SK-N-SH (cell line): ENCODE measurements around the gene LMBR1L. TPM values are rescaled to one million over a fixed set of nuclear protein-coding genes. Genes with fewer than 3 reads are reported as not detected.

ENCODE experiments used
- CTCF ChIA-PET: fragments of 300-600, 350-600 bp; formaldehyde crosslinking; extraction: SDS; loops from one replicate; lab custom pipeline; 2021; lab: Yijun Ruan, JAX
- POLR2A ChIA-PET: fragments of 350-600 bp; sonication (Branson Sonifier 250); formaldehyde crosslinking; extraction: SDS; loops from one replicate; lab custom pipeline; 2020; ENCODE audit warnings: antibody characterized with exemption, inconsistent platforms; lab: Yijun Ruan, JAX
- DNase-seq: peaks from one replicate; pipeline ENCODE4 v3.0.0; 2012
- H2AFZ ChIP-seq: fragments of 200-600 bp; sonication (generic); 2 replicates; pipeline ENCODE4 v1.8.1; 2016; ENCODE audit warnings: antibody characterized with exemption, mild to moderate bottlenecking, low read depth
- H3F3A ChIP-seq: fragments of 200-600 bp; sonication (generic); replicated peaks from 2 replicates; pipeline ENCODE3; 2016; ENCODE audit warnings: antibody characterized with exemption, mild to moderate bottlenecking; ENCODE audit not compliant: insufficient read depth
- H3K27ac ChIP-seq, 2 experiments: fragments of 200-500 bp in 1 of 2; fragments of 200-600 bp in 1 of 2; sonication (Bioruptor generic) in 1 of 2; sonication (generic), shearing (Covaris generic) in 1 of 2; 2 replicates each; pipeline versions ENCODE4 v1.5.1 to v1.6.1; 2014 to 2016; ENCODE audit warnings: low read depth in 2 of 2, inconsistent platforms in 1 of 2, low read length in 1 of 2, mild to moderate bottlenecking in 1 of 2, mixed read lengths in 1 of 2
- H3K27me3 ChIP-seq: fragments of 200-600 bp; sonication (generic), shearing (Covaris generic); 2 replicates; pipeline ENCODE4 v1.6.1; 2016; ENCODE audit warnings: mixed run types; ENCODE audit not compliant: insufficient read depth
- H3K36me3 ChIP-seq, 2 experiments: fragments of 200-500 bp in 1 of 2; fragments of 200-600 bp in 1 of 2; sonication (Bioruptor generic) in 1 of 2; sonication (generic) in 1 of 2; replicated peaks in 1 of 2; 2 replicates each; pipeline versions ENCODE3 to v1.5.1; 2014 to 2016; ENCODE audit warnings: low read length in 1 of 2, mild to moderate bottlenecking in 1 of 2; ENCODE audit not compliant: insufficient read depth in 2 of 2, control insufficient read depth in 1 of 2
- H3K4me1 ChIP-seq, 2 experiments: fragments of 200-500 bp in 1 of 2; fragments of 200-600 bp in 1 of 2; sonication (Bioruptor generic) in 1 of 2; sonication (generic), shearing (Covaris generic) in 1 of 2; 2 replicates each; pipeline versions ENCODE4 v1.5.1 to v1.6.1; 2014 to 2016; ENCODE audit warnings: low read depth in 1 of 2, low read length in 1 of 2, mixed run types in 1 of 2; ENCODE audit not compliant: insufficient read depth in 2 of 2, control insufficient read depth in 1 of 2
- H3K4me2 ChIP-seq: fragments of 200-600 bp; sonication (generic), shearing (Covaris generic); 2 replicates; pipeline ENCODE4 v1.6.1; 2017; ENCODE audit warnings: mixed run types
- H3K4me3 ChIP-seq, 2 experiments: fragments of 200-500 bp in 1 of 2; fragments of 200-600 bp in 1 of 2; sonication (Bioruptor generic) in 1 of 2; sonication (generic), shearing (Covaris generic) in 1 of 2; 2 replicates each; pipeline versions ENCODE4 v1.5.1 to v1.8.1; 2014 to 2016; ENCODE audit warnings: low read depth in 2 of 2, inconsistent platforms in 1 of 2, low read length in 1 of 2, mild to moderate bottlenecking in 1 of 2, mixed read lengths in 1 of 2, moderate library complexity in 1 of 2
- H3K79me2 ChIP-seq: fragments of 200-600 bp; sonication (generic); 2 replicates; pipeline ENCODE4 v1.8.1; 2017; ENCODE audit warnings: mild to moderate bottlenecking; ENCODE audit not compliant: insufficient read depth
- H3K9ac ChIP-seq: fragments of 200-600 bp; sonication (generic); 2 replicates; pipeline ENCODE4 v1.6.1; 2017; ENCODE audit warnings: mixed run types
- H3K9me2 ChIP-seq: fragments of 200-600 bp; sonication (generic); 2 replicates; pipeline ENCODE4 v1.6.1; 2017; ENCODE audit warnings: mixed run types
- H3K9me3 ChIP-seq: fragments of 200-600 bp; sonication (generic); 2 replicates; pipeline ENCODE4 v1.6.1; 2017; ENCODE audit warnings: mixed run types, mild to moderate bottlenecking, moderate library complexity
- H4K20me1 ChIP-seq: fragments of 200-600 bp; sonication (generic); 2 replicates; pipeline ENCODE4 v1.6.1; 2017; ENCODE audit warnings: mild to moderate bottlenecking, mixed run types; ENCODE audit not compliant: insufficient read depth
- ELF1 ChIP-seq: IDR thresholded peaks from 2 replicates; pipeline ENCODE4 v1.4.0; 2012
- EP300 ChIP-seq, 2 experiments: IDR thresholded peaks; 2 replicates each; pipeline versions ENCODE4 v1.4.0 to v1.6.1; 2012; ENCODE audit warnings: borderline replicate concordance in 1 of 2, low read depth in 1 of 2, low read length in 1 of 2
- FOSL2 ChIP-seq: IDR thresholded peaks from 2 replicates; pipeline ENCODE4 v1.4.0; 2012; ENCODE audit warnings: low read depth, mild to moderate bottlenecking, moderate library complexity, borderline replicate concordance
- FOXJ3 ChIP-seq: sonication (generic); formaldehyde crosslinking; IDR thresholded peaks from 2 replicates; pipeline ENCODE4 v1.5.1; 2020; ENCODE audit warnings: mild to moderate bottlenecking, missing genetic modification reagents
- GABPA ChIP-seq: IDR thresholded peaks from 2 replicates; pipeline ENCODE4 v1.4.0; 2012; ENCODE audit warnings: low read depth, mild to moderate bottlenecking
- JUND ChIP-seq: IDR thresholded peaks from 2 replicates; pipeline ENCODE4 v1.4.0; 2012
- MEF2A ChIP-seq: IDR thresholded peaks from 2 replicates; pipeline ENCODE4 v1.4.0; 2012; ENCODE audit warnings: low read depth, borderline replicate concordance
- MXI1 ChIP-seq: IDR thresholded peaks from 2 replicates; pipeline ENCODE4 v1.6.1; 2012; ENCODE audit warnings: mild to moderate bottlenecking, low read depth, low read length, improper control_type of control experiment
- NFIC ChIP-seq: IDR thresholded peaks from 2 replicates; pipeline ENCODE4 v1.4.0; 2012; ENCODE audit warnings: borderline replicate concordance
- NRF1 ChIP-seq: IDR thresholded peaks from 2 replicates; pipeline ENCODE4 v1.6.1; 2012; ENCODE audit warnings: low read depth, mild to moderate bottlenecking, low read length
- RCOR1 ChIP-seq: fragments of 150-350 bp; IDR thresholded peaks from 2 replicates; pipeline ENCODE4 v1.6.1; 2017; ENCODE audit warnings: antibody characterized with exemption, low read length
- RXRA ChIP-seq: IDR thresholded peaks from 2 replicates; pipeline ENCODE4 v1.4.0; 2012; ENCODE audit warnings: low read depth, mild to moderate bottlenecking, borderline replicate concordance
- SMC3 ChIP-seq: IDR thresholded peaks from 2 replicates; pipeline ENCODE4 v1.6.1; 2012; ENCODE audit warnings: low read depth, low read length, improper control_type of control experiment
- TCF12 ChIP-seq: IDR thresholded peaks from 2 replicates; pipeline ENCODE4 v1.4.0; 2012
- TEAD4 ChIP-seq: IDR thresholded peaks from 2 replicates; pipeline ENCODE4 v1.4.0; 2012; ENCODE audit warnings: mild to moderate bottlenecking, borderline replicate concordance; ENCODE audit not compliant: insufficient read depth
- USF2 ChIP-seq: fragments of 150-350 bp; IDR thresholded peaks from 2 replicates; pipeline ENCODE4 v1.6.1; 2017; ENCODE audit warnings: antibody characterized with exemption, low read length, low read depth, borderline replicate concordance
- YY1 ChIP-seq: IDR thresholded peaks from 2 replicates; pipeline ENCODE4 v1.4.0; 2012; ENCODE audit warnings: low read depth, mild to moderate bottlenecking
- WGBS: methylation state at CpG from one replicate; pipeline ENCODE4 v1.1.6; 2017; ENCODE audit warnings: low lambda C conversion rate; 5-methylcytosine and 5-hydroxymethylcytosine counted together
- polyA plus RNA-seq, 3 experiments: library from polyadenylated mRNA; depleted of rRNA; stranded (reverse); fragments of >200 nt; gene quantifications; 2 replicates each; pipeline ENCODE4 v1.2.3, GENCODE V29; 2012
- TF ChIP-seq, protein P1 (sequence below): fragments of 200-600 bp; sonication (generic); IDR thresholded peaks from 2 replicates; pipeline ENCODE4 v1.6.1; 2017; ENCODE audit warnings: antibody characterized with exemption, mild to moderate bottlenecking, moderate library complexity
- TF ChIP-seq, protein P2 (sequence below): IDR thresholded peaks from 2 replicates; pipeline ENCODE4 v1.4.0; 2012; ENCODE audit warnings: low read depth
- TF ChIP-seq, protein P3 (sequence below): IDR thresholded peaks from 2 replicates; pipeline ENCODE4; 2012
- TF ChIP-seq, protein P4 (sequence below): IDR thresholded peaks from 2 replicates; pipeline ENCODE4 v1.6.1; 2012; ENCODE audit warnings: mild to moderate bottlenecking, low read depth, low read length, moderate library complexity

The LMBR1L gene
- polyA plus RNA-seq, 1 of the 3 experiments (the other 2 are of a cell fraction) = 61.4 TPM

DNA sequence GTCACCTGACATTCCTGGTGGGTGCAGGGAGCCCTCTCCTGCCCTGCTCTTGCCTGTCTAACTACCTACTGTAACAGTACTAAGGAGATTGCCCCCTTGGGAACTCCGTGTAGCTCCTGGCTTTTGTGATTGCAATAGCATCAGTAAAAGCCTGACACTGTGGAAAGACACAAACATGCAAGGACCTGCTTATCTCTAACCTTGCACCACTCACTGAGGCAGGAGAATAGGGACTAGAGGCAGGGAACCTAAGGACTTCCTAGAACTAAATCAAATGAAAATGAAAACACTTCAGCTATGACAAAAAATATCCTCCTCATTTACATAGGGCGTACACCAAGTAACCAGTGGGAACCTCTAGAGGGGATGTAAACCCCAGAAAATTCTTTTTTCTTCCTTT lies 49.8 kb upstream of the LMBR1L start (continued):
- TF ChIP-seq USF2 (no peak), GABPA (no peak), ELF1 (no peak)
- TF ChIP-seq, all 33 proteins: peak for 0

GRCh38 chr12:49154221-49154620 lies 43.6 kb upstream of the LMBR1L start:
- H3K27me3 ChIP-seq = no peaks in the 10 kb centered on the region
- H4K20me1 ChIP-seq = no peaks in the 10 kb centered on the region
- 56% methylated on average over 3 of the region's 3 CpGs for WGBS
- POLR2A ChIA-PET = no interaction called here
- H3K9ac ChIP-seq = no peak overlapping the region
- no peak for DNase-seq
- H2AFZ ChIP-seq = no peak overlapping the region
- no peaks in the 10 kb centered on the region for H3K36me3 ChIP-seq
- H3K27ac ChIP-seq = no peak overlapping the region
- TF ChIP-seq FOSL2 (no peak), FOXJ3 (no peak), TEAD4 (no peak), MEF2A (no peak), JUND (no peak), NFIC (no peak), GABPA (no peak), YY1 (no peak), ELF1 (no peak), TCF12 (no peak)
- TF ChIP-seq, protein P1, sequence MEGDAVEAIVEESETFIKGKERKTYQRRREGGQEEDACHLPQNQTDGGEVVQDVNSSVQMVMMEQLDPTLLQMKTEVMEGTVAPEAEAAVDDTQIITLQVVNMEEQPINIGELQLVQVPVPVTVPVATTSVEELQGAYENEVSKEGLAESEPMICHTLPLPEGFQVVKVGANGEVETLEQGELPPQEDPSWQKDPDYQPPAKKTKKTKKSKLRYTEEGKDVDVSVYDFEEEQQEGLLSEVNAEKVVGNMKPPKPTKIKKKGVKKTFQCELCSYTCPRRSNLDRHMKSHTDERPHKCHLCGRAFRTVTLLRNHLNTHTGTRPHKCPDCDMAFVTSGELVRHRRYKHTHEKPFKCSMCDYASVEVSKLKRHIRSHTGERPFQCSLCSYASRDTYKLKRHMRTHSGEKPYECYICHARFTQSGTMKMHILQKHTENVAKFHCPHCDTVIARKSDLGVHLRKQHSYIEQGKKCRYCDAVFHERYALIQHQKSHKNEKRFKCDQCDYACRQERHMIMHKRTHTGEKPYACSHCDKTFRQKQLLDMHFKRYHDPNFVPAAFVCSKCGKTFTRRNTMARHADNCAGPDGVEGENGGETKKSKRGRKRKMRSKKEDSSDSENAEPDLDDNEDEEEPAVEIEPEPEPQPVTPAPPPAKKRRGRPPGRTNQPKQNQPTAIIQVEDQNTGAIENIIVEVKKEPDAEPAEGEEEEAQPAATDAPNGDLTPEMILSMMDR = no peak
- TF ChIP-seq, protein P2, sequence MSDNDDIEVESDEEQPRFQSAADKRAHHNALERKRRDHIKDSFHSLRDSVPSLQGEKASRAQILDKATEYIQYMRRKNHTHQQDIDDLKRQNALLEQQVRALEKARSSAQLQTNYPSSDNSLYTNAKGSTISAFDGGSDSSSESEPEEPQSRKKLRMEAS = no peak
- no peaks in the 10 kb centered on the region for H3K9me2 ChIP-seq
- H3K4me3 ChIP-seq = no peak overlapping the region
- H3F3A ChIP-seq = no peaks in the 10 kb centered on the region
- no peaks in the 10 kb centered on the region for H3K9me3 ChIP-seq
- CTCF ChIA-PET = no interaction called here
- H3K4me2 ChIP-seq = no peak overlapping the region
- H3K79me2 ChIP-seq = no peaks in the 10 kb centered on the region
- no peaks in the 10 kb centered on the region for H3K4me1 ChIP-seq

DNA sequence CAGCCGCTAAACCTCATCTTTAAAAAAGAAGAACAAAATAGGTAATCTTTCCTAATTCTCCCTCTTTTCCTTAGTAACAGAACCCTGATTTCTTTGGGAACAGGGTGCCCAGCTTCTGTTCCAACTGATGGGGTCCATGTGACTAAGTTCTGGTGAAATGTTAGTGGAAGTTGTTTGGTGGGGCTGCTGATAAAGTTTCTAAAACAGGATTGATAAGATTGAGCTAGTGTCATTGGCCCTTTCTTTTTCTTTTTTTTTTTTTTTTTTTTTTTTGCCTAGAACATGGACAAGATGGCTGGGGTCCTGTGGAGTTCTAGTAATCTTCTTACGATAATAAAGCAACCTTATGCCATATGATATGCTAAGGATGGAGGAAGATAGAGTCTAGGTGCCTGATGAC lies 36.7 kb upstream of the LMBR1L start:
- Histone ChIP-seq H3K27ac (no peak overlapping the region), H3K79me2 (no peaks in the 10 kb centered on the region), H3K27me3 (no peaks in the 10 kb centered on the region), H3K4me1 (no peaks in the 10 kb centered on the region), H4K20me1 (no peaks in the 10 kb centered on the region), H3K4me3 (no peak overlapping the region), H3K9me3 (no peaks in the 10 kb centered on the region), H3K4me2 (no peak overlapping the region), H3K9ac (no peak overlapping the region), H3K9me2 (no peaks in the 10 kb centered on the region), H3K36me3 (no peaks in the 10 kb centered on the region), H3F3A (no peaks in the 10 kb centered on the region), H2AFZ (no peak overlapping the region)
- WGBS = 93% methylated on average over 2 of the region's 2 CpGs
- DNase-seq = no peak
- TF ChIP-seq EP300 (IDR thresholded peaks at IDR 0.05; ENCODE audit: borderline replicate concordance in 1 of 2, low read depth in 1 of 2, low read length in 1 of 2) = no peak
- TF ChIP-seq NRF1 = no peak
- no peak for TF ChIP-seq MXI1
- no peak for TF ChIP-seq MEF2A
- TF ChIP-seq, protein P3, sequence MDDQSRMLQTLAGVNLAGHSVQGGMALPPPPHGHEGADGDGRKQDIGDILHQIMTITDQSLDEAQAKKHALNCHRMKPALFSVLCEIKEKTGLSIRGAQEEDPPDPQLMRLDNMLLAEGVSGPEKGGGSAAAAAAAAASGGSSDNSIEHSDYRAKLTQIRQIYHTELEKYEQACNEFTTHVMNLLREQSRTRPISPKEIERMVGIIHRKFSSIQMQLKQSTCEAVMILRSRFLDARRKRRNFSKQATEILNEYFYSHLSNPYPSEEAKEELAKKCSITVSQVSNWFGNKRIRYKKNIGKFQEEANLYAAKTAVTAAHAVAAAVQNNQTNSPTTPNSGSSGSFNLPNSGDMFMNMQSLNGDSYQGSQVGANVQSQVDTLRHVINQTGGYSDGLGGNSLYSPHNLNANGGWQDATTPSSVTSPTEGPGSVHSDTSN = no peak
- TF ChIP-seq SMC3 = no peak
- TF ChIP-seq TCF12 = no peak
- no peak for TF ChIP-seq FOXJ3
- no peak for TF ChIP-seq FOSL2
- no peak for TF ChIP-seq RXRA
- no peak for TF ChIP-seq RCOR1
- TF ChIP-seq, protein P4, sequence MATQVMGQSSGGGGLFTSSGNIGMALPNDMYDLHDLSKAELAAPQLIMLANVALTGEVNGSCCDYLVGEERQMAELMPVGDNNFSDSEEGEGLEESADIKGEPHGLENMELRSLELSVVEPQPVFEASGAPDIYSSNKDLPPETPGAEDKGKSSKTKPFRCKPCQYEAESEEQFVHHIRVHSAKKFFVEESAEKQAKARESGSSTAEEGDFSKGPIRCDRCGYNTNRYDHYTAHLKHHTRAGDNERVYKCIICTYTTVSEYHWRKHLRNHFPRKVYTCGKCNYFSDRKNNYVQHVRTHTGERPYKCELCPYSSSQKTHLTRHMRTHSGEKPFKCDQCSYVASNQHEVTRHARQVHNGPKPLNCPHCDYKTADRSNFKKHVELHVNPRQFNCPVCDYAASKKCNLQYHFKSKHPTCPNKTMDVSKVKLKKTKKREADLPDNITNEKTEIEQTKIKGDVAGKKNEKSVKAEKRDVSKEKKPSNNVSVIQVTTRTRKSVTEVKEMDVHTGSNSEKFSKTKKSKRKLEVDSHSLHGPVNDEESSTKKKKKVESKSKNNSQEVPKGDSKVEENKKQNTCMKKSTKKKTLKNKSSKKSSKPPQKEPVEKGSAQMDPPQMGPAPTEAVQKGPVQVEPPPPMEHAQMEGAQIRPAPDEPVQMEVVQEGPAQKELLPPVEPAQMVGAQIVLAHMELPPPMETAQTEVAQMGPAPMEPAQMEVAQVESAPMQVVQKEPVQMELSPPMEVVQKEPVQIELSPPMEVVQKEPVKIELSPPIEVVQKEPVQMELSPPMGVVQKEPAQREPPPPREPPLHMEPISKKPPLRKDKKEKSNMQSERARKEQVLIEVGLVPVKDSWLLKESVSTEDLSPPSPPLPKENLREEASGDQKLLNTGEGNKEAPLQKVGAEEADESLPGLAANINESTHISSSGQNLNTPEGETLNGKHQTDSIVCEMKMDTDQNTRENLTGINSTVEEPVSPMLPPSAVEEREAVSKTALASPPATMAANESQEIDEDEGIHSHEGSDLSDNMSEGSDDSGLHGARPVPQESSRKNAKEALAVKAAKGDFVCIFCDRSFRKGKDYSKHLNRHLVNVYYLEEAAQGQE = no peak
- CTCF ChIA-PET = interaction anchor here (0.7 to 1.0 kb wide), 2 partner anchors 28 to 257 kb away, joined by 3 read pairs; no protein-coding TSS in a partner anchor
- POLR2A ChIA-PET = no interaction called here
